B cell (primary cell): ENCODE results near the gene MGAT4B. TPM values are rescaled to one million over a fixed set of nuclear protein-coding genes. Genes with fewer than 3 reads are reported as not detected.

Experiments used
- ATAC-seq: fragments of 200-7000 bp; cut with Tn5 transposase; one replicate; pipeline ENCODE4 v1.10.0; 2021; ENCODE audit warnings: low read depth, mild to moderate bottlenecking, moderate number of reproducible peaks, moderate library complexity
- CTCF ChIA-PET: fragments of 350-600 bp; sonication (Branson Sonifier 250); formaldehyde crosslinking; loops from one replicate; lab custom pipeline; 2021; ENCODE audit warnings: antibody characterized with exemption, inconsistent platforms; lab: Charles Lee
- POLR2A ChIA-PET: fragments of 350-600 bp; sonication (Branson Sonifier 250); formaldehyde crosslinking; loops from one replicate; lab custom pipeline; 2021; ENCODE audit warnings: antibody characterized with exemption; lab: Charles Lee
- DNase-seq: peaks from one replicate; pipeline ENCODE4 v3.0.0; 2013
- H2AFZ ChIP-seq: 2 replicates; pipeline ENCODE4 v1.6.1; 2012; ENCODE audit warnings: mild to moderate bottlenecking, low read depth, low read length; ENCODE audit not compliant: insufficient read depth, poor library complexity, severe bottlenecking
- H3K27ac ChIP-seq, 2 donors: 1 replicate in 1 of 2; 2 replicates in 1 of 2; pipeline ENCODE4 v1.5.1; 2012 to 2013; ENCODE audit warnings: low read length in 2 of 2, mild to moderate bottlenecking in 2 of 2, moderate library complexity in 1 of 2
- H3K27me3 ChIP-seq, 4 experiments: fragments of 200-600 bp in 1 of 4; sonication (generic) in 1 of 4; replicated peaks in 1 of 4; 1 replicate in 2 of 4; 2 replicates in 2 of 4; pipeline versions ENCODE4 v1.6.1 to v1.7.0; 2013 to 2016; ENCODE audit warnings: low read length in 3 of 4, mild to moderate bottlenecking in 2 of 4, mixed read lengths in 1 of 4, moderate library complexity in 1 of 4; ENCODE audit not compliant: insufficient read depth in 4 of 4, control insufficient read depth in 3 of 4; ENCODE audit errors: control extremely low read depth in 1 of 4
- H3K36me3 ChIP-seq, 2 experiments: replicated peaks in 1 of 2; 1 replicate in 1 of 2; 2 replicates in 1 of 2; pipeline versions ENCODE4 v1.6.1 to v1.7.1; 2013; ENCODE audit warnings: low read length in 1 of 2; ENCODE audit not compliant: insufficient read depth in 2 of 2, control insufficient read depth in 1 of 2; ENCODE audit errors: control extremely low read depth in 1 of 2, extremely low read depth in 1 of 2
- H3K4me1 ChIP-seq, 2 donors: fragments of 200-600 bp in 1 of 2; sonication (generic) in 1 of 2; 1 replicate in 1 of 2; 2 replicates in 1 of 2; pipeline versions ENCODE4 v1.5.1 to v1.6.1; 2013 to 2017; ENCODE audit warnings: low read length in 2 of 2; ENCODE audit not compliant: control insufficient read depth in 2 of 2, insufficient read depth in 2 of 2
- H3K4me2 ChIP-seq: replicated peaks from 2 replicates; pipeline ENCODE3; 2012; ENCODE audit warnings: mild to moderate bottlenecking, low read depth, low read length; ENCODE audit not compliant: poor library complexity, severe bottlenecking
- H3K4me3 ChIP-seq, 5 experiments: fragments of 200-600 bp in 1 of 5; sonication (generic) in 1 of 5; 1 replicate in 3 of 5; 2 replicates in 2 of 5; pipeline versions ENCODE4 v1.5.1 to v1.7.0; 2011 to 2016; ENCODE audit warnings: low read length in 4 of 5, mild to moderate bottlenecking in 4 of 5, low read depth in 2 of 5, control low read depth in 1 of 5, moderate library complexity in 1 of 5; ENCODE audit not compliant: insufficient read depth in 1 of 5; ENCODE audit errors: control extremely low read depth in 1 of 5, extremely low read depth in 1 of 5
- H3K79me2 ChIP-seq: fragments of 200-600 bp; sonication (generic); one replicate; pipeline ENCODE4 v1.6.0; 2016; ENCODE audit warnings: low read length; ENCODE audit not compliant: control insufficient read depth, insufficient read depth
- H3K9ac ChIP-seq: fragments of 200-600 bp; sonication (generic); 2 replicates; pipeline ENCODE4 v1.6.1; 2017; ENCODE audit warnings: mild to moderate bottlenecking, low read length, moderate library complexity
- H3K9me3 ChIP-seq, 3 donors: one replicate each; pipeline versions ENCODE4 v1.6.1 to v1.7.1; 2013; ENCODE audit warnings: low read length in 2 of 3; ENCODE audit not compliant: control insufficient read depth in 2 of 3, insufficient read depth in 1 of 3; ENCODE audit errors: control extremely low read depth in 1 of 3
- H4K20me1 ChIP-seq: 2 replicates; pipeline ENCODE4 v1.6.0; 2012; ENCODE audit warnings: mild to moderate bottlenecking, low read length; ENCODE audit not compliant: insufficient read depth, control insufficient read depth, poor library complexity, severe bottlenecking
- H3K27ac Mint-ChIP-seq: one replicate; pipeline ENCODE4 v1.8.0; 2021; ENCODE audit warnings: mixed read lengths
- H3K27me3 Mint-ChIP-seq: one replicate; pipeline ENCODE4 v1.8.0; 2021; ENCODE audit warnings: mixed read lengths
- H3K4me1 Mint-ChIP-seq: one replicate; pipeline ENCODE4 v1.8.0; 2021; ENCODE audit warnings: mixed read lengths
- H3K4me3 Mint-ChIP-seq: one replicate; pipeline ENCODE4 v1.8.0; 2021; ENCODE audit warnings: mixed read lengths
- H3K9me3 Mint-ChIP-seq: one replicate; pipeline ENCODE4 v1.8.0; 2022; ENCODE audit warnings: mixed read lengths; ENCODE audit not compliant: insufficient read depth
- EZH2 ChIP-seq: IDR thresholded peaks from 2 replicates; pipeline ENCODE4 v1.6.1; 2012; ENCODE audit warnings: borderline replicate concordance, low read depth, mild to moderate bottlenecking, moderate library complexity, low read length; ENCODE audit not compliant: insufficient read depth, poor library complexity, severe bottlenecking
- WGBS: methylation state at CpG from one replicate; pipeline ENCODE4 v1.1.5; 2013; ENCODE audit warnings: missing lambda C conversion rate; ENCODE audit not compliant: insufficient coverage; 5-methylcytosine and 5-hydroxymethylcytosine counted together
- intact Hi-C: fragments of 100-400 bp; cut with micrococcal nuclease; formaldehyde crosslinking; loops from one replicate; pipeline ENCODE4 v1.10.0; 2022
- polyA plus RNA-seq: library from polyadenylated mRNA; depleted of rRNA; stranded (reverse); fragments of >200 nt; gene quantifications from 2 replicates; pipeline ENCODE4 v1.2.3, GENCODE V29; 2012
- total RNA-seq, 2 donors: library from RNA; stranded (reverse); fragments of 120-200 nt in 1 of 2; gene quantifications; 1 replicate in 1 of 2; 2 replicates in 1 of 2; pipeline versions ENCODE4 v1.2.3 to v1.2.4, GENCODE V29; 2013 to 2022
- TF ChIP-seq, protein P1 (sequence below): fragments of 200-600 bp; IDR thresholded peaks from one replicate; pipeline ENCODE4 v1.8.0; 2022; ENCODE audit warnings: antibody characterized with exemption, mild to moderate bottlenecking

Gene MGAT4B
- total and polyA plus RNA-seq, 2 donors (not counting 1 experiment from before 2014, with no cell fraction given), result 105 to 165 TPM

DNA sequence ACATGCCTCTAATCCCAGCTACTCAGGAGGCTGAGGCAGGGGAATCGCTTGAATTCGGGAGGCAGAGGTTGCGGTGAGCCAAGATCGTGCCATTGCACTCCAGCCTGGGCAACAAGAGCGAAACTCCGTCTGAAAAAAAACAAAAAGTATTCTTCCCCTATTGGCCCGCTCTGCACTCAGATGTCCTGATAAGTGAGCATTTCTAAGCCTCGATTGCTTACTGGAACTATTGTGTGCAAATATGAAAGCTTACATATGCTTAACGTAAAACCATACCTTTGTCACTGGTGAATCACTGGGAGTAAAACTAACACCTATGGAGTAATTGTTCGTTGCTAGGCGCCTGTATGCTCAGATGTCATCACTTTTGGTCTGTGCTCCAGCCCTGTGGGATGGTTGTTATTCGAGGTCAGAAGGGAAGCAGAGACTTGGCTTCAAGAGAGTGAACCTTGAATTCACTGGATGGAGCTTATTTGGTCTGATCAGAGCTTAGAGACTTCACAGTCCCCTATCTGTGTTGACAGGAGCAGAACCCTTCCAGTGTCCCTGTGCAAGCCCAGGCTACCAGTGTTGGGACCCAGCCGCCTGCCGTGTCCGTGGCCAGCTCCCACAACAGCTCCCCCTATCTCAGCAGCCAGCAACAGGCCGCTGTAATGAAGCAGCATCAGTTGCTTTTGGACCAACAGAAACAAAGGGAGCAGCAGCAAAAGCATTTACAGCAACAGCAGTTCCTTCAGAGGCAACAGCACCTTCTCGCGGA lies 38.2 kb downstream of the MGAT4B start:
- 98% methylated on average over 16 of the region's 18 CpGs for WGBS
- CTCF ChIA-PET, result interaction anchor here (0.7 to 1.4 kb wide), 2 partner anchors 11 to 16 kb away, joined by 3 to 5 read pairs; no protein-coding TSS in a partner anchor
- no peak overlapping the region for H3K27ac Mint-ChIP-seq

More for the DNA sequence above, 38.2 kb downstream of the MGAT4B start:
- ATAC-seq (no peak), DNase-seq (no peak)
- H3K9me3 ChIP-seq, result no peaks in the 10 kb centered on the region
- H3K4me3 ChIP-seq, result no peak overlapping the region
- intact Hi-C loops, result no loop called here
- no peak overlapping the region for H3K9ac ChIP-seq
- H3K4me1 ChIP-seq, result peaks cover 1 to 3% of the 10 kb centered on the region in 2 donors
- no peaks in the 10 kb centered on the region for H3K27me3 ChIP-seq
- no peak overlapping the region for H3K4me2 ChIP-seq
- peaks cover 69% of the 10 kb centered on the region for H3K79me2 ChIP-seq
- POLR2A ChIA-PET, result no interaction called here
- no peak overlapping the region for H3K27ac ChIP-seq
- H3K4me3 Mint-ChIP-seq, result no peak overlapping the region
- no peak overlapping the region for H2AFZ ChIP-seq
- peaks cover 9% of the 10 kb centered on the region for H3K4me1 Mint-ChIP-seq
- no peaks in the 10 kb centered on the region for H3K9me3 Mint-ChIP-seq
- H3K27me3 Mint-ChIP-seq, result no peaks in the 10 kb centered on the region
- H4K20me1 ChIP-seq, result peaks cover 47% of the 10 kb centered on the region
- peaks cover 3 to 78% of the 10 kb centered on the region in 2 experiments for H3K36me3 ChIP-seq
- no peak for TF ChIP-seq EZH2
- TF ChIP-seq, protein P1, sequence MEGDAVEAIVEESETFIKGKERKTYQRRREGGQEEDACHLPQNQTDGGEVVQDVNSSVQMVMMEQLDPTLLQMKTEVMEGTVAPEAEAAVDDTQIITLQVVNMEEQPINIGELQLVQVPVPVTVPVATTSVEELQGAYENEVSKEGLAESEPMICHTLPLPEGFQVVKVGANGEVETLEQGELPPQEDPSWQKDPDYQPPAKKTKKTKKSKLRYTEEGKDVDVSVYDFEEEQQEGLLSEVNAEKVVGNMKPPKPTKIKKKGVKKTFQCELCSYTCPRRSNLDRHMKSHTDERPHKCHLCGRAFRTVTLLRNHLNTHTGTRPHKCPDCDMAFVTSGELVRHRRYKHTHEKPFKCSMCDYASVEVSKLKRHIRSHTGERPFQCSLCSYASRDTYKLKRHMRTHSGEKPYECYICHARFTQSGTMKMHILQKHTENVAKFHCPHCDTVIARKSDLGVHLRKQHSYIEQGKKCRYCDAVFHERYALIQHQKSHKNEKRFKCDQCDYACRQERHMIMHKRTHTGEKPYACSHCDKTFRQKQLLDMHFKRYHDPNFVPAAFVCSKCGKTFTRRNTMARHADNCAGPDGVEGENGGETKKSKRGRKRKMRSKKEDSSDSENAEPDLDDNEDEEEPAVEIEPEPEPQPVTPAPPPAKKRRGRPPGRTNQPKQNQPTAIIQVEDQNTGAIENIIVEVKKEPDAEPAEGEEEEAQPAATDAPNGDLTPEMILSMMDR, result no peak
